HG03095 (cell line): ENCODE results near the gene GAP43.

Experiments
- ATAC-seq: cut with Tn5 transposase; IDR thresholded peaks from one replicate; pipeline ENCODE4 v1.9.1; 2021; ENCODE audit warnings: moderate library complexity; ENCODE audit not compliant: unreplicated experiment

Gene GAP43, protein sequence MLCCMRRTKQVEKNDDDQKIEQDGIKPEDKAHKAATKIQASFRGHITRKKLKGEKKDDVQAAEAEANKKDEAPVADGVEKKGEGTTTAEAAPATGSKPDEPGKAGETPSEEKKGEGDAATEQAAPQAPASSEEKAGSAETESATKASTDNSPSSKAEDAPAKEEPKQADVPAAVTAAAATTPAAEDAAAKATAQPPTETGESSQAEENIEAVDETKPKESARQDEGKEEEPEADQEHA

DNA sequence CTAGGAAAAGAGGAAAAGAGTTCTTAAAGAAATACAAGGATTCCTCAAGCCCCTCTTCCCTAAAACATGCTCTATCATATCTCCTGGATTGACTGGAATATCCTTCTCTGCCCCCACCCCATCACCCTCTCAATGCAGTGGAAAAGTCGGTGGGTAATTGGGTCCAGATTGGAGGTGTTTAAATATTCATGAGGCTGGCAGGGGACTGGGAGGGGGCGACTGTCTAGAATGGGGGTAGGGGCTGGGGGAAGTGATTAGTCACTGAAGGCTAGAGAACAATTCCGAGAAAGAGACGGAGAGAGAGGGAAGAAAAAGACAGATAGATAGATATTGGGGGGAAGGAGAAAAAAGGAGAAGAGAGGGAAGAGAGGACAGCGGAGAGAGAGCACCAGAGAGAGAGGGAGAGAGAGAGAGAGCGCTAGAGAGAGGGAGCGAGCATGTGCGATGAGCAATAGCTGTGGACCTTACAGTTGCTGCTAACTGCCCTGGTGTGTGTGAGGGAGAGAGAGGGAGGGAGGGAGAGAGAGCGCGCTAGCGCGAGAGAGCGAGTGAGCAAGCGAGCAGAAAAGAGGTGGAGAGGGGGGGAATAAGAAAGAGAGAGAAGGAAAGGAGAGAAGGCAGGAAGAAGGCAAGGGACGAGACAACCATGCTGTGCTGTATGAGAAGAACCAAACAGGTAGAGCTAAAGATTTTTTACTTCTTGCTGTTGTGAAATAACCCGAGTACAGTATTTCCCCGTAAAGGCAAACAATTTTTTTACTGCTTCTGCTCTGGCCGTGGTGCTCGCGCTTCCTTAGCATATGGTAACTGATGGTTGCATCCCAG lies at the start of gene GAP43:
TSS of gene GAP43 (plus strand) at position 467 of the 825 bp plus-strand sequence. CDS start at position 647, 180 bp downstream.
- no peak for ATAC-seq

DNA sequence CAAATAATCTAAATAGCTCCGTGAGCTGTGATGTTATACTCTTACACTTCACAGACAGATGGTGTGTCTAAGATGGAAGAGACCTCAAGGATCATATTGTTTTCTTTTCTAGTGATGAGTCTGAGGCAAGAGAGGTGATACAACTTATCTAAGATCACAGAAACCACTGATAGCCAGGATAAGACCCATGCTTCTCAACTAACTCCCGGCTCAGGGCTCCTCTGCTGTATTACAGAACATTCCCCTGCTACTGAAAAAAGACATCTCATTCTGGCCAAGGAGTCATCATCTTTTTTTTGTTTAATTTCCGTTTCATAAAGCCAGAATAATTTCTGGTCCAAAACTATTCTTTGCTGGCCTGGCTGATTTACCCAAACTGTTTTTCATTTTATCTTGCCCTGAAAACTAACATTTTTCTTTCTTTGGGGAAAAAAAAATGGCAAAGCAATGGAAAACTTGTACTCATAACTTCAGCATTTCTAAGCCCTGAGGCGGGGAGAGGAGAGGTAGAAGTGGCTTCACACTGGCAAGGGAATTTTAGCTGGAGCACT lies 46.9 kb upstream of the GAP43 start:
- no peak for ATAC-seq

DNA sequence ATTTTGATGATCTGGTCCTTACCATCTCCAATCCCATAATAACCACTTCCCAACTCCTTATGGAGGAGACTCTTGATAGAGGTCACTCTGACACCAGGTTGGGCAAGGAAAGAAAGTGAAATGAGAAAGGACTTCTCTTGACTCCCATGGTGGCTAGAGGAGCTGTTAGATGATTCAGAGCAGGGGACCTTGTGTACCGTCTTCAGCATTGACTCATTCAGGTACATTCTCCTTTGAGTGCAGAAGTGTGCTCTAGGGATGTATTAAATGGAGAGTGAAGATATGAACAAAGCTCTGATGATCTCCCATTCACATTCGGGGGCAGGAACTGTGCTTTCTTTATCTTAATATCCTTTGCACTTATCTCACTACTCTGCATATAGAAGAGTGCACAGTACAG lies 46.3 kb upstream of the GAP43 start:
- no peak for ATAC-seq

DNA sequence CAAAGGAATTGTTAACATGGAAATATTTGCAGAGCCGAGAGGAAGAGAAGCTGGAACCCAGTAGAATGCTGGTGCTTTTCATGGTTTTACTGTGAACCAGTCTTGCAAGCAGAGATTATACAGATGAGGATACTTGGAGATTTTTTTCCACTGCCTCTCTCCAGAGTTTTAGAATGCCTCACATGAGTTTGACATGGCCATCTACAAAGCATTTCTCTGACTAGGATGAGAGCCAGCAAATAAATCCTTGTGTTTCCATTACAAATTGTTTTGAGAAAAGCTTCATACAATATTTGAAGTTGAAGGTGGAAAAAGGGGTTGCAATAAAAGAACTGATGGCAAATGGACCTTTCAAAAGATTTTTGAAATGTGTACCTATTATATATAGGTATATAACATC lies 45.0 kb upstream of the GAP43 start:
- no peak for ATAC-seq

DNA sequence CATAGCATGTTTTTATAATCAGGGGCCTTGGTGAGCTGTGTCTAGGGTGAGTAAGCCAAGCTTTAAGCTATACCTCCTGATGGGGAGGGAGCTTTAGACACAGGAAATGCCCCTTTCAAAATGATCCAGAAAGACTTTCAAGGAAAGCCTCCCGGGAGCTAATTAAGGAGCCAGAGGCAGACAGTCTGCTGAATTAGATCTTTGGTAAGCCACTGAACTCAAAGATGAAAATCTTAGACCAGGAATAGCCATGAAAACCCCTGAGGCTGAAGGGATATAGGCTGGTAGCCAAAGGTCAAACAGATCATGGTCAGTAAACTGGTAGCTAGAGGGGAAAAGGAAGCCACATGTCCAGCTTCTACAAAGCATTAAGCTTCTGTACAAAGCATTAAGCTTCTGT lies 42.7 kb upstream of the GAP43 start:
- no peak for ATAC-seq

DNA sequence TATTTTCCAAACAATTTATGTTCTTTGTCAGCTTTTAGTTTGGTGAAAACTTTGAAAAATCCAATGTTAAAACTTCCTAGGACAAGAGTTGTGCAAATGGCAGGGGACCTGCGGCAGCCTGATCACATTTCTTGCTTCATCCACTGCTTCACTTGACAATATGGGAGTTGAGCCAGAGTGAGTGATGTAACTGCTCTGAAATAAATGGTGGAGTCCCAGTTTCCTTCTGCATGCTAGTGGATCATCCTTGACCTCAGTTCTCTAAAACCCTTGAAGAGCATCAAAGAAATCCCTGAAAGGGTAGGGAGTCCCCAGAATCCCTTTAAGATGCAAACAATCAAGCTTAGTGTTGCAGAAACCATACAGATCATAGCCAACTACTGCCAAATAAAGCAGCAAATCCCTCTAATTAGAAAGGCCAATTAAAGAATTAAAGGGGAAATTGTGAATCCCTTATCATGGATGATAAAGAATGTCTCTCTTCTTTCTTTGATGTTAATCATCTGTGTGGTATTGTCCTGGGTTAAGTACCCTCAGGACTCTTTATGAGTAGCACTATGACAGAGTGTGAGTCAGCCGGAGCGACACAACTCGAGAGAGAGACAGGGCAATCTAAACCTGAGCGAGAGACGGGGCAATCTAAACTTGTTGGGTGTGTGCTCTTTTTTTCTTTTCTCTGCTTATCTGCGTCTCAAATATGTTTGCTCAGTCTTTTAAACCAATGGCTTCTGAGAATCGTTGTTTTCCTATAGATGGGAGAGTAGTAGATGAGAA lies 41.8 kb upstream of the GAP43 start:
- ATAC-seq: no peak

DNA sequence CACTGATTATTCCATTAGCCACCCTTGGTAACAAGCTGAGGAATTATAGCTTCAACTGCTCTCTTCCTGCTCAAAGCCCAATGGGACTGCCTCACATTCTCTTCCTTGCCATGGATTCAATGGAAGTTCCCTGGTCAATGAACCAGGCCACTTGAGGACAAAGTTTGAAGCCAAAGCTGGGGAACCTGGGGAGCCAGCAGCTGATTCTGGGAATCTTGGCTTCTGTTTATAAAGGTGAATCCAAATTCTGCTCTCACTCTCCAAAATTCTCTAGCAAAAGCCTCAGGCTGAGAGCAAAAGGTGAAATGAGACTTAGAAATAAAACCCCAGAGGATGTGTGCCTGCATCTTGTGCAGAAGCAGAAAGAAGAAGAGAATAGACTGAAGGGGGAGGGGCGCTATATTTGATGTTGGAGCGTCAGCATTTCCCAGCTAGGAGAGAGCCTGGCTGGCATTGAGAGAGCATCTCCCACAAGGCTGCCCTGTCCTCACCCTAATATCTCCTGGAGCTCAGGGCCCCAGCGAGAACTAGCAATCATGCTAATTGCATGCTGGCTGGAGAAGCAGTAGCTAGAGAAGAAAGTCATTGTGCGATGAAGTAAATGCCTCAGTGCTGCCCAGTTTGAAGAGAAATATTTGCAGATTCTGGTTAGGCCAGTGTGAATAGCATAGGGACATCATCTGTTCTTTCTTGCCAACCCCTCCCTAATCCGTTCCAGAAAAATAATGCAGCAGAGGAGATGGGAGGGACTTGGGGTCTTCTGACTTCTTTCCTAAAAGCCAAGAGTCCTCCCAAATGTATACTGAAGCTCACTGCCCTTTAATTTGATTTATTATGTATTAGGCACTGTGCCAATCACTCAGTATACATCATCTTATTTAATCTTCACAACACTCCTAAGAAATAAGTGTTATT lies 34.9 kb upstream of the GAP43 start:
- no peak for ATAC-seq

DNA sequence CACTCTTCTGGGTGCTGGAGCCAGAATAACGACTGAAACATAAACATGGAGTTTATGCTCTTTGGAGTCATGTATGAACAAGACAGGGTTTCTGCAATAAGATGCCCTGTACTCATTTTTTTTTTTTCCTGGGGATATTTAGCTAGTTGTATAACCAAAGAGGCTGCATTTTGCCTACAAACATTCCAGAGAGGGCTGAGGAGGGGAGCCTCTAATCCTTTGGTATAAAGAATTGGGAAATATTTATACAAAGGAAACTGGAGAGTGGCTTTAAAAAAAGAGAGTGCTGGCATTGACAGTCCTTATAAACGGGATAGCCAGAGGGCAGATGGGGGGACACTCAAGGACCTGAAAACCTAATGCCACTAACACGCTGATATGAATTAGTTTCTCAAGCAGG lies 32.4 kb upstream of the GAP43 start:
- ATAC-seq: no peak

DNA sequence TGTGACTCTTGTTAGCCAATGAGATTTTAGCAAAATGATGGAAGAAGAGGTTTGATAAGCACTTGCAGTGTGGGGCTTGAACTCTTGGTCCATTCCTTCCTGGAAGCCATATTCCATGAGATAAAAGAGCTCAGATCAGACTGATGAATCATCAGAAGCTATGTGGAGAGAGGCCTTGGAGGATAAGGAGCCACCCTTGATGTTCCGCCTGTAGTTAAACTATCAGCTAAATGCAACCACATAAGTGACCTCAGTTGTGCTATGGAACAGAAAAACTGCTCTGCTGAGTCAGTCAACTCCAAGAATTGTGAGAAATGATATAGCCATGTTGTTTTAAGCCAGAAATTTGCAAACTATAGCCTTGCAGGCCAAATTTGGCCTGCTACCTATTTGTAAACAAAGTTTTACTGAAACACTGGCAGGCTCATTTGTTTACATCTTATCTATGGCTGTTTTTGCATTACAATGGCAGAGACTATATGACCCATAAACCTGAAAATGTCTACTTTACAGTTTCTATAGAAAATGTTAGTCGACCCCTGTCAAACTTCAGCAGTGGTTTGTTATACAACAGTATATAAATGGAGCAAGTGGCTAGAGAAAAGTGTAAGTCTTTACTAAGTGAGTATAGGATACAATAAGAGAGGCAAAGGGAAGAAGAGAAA lies 27.6 kb upstream of the GAP43 start:
- no peak for ATAC-seq

DNA sequence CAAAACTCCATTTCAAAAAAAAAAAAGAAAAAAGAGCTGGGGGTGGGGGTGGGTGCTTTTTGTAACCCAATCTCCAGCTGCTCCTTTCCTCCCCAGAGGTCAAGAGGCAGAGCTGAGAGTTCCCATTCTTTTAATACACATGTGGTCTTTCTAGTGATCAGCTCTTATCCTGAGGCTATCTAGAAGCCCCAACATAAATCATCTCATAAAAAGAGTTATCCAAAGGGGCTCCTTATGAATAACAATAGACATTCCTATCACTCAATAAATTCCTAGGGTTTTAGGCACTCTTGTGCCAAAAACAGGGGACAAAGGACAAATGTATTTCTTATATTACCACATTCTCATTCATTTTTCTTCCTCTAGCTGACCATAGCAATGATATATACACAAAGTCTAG lies 25.1 kb upstream of the GAP43 start:
- ATAC-seq: no peak

DNA sequence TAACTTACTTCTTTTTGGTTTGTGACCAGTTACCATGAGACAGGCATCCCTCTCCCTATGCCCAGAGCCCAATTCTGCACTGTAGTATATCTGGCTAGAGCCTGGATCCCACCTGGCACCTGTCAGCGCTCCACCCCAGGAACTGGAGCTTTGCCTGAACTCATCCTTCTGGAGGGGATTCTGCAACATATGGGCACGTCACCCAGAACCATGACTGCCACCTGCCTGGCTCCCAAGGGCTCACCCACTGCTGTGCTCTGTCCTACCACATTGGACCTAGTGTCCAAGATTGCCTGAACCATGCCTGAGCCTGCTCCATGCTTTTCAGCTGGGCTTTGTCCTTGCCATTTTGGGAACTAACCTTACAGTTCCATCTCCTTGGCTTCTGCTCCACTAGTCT lies 21.1 kb upstream of the GAP43 start:
- no peak for ATAC-seq

DNA sequence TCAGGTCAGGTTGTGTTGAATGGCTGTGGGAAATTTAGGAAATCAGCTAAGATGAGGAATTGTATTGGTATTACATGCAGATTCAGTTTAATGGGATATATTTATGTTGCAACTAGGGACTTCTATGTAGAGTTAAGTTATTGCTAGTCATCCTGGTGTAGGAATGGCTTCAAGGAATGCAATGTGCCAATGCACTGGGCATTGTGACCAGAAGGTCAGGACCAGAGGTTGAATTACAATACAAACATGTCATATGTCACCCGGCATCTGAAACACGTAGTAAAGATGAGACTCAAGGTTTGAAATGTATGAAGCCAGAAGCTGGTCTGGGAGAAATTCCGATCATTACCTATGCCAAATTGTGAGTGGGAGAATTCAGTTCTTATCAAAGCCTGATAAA lies 11.7 kb upstream of the GAP43 start:
- no peak for ATAC-seq

DNA sequence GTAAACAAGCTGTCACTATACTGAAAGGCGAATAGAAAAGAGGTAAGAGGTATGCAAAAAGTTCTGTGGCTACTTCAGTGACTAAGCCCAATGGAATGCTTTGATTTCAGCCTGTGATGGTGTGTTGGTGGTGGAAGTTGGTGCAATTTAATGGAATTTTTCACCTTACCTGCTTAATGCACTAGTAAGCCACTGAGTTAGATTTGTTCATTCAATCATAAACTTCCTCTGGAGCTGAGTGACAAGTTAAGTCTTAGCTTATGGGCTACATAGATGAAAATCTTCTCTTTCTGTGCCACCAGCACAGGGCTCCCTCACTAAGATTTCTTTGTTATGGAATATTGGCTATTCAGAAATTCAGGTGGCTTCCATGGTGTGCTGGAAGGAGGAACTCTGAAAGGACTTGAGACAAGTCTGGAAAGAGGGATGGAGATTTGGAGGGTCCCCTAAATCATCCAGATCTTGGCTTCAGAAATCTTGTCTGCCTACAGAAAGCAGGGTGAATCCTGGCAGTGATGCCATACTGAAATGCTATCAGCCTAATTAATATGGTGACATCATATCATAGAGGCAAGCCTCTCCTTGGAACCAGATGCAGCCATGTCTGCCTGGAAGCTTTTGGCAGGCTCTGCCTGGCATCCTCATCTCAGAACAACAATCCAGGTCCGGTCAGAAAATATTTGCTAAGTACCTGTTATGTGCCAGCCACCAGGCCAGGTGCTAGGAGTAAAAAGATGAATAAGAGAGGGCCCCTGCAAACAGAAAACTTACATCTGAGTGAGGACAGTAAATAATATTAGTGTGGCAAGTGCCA lies 8.1 kb upstream of the GAP43 start:
- no peak for ATAC-seq

DNA sequence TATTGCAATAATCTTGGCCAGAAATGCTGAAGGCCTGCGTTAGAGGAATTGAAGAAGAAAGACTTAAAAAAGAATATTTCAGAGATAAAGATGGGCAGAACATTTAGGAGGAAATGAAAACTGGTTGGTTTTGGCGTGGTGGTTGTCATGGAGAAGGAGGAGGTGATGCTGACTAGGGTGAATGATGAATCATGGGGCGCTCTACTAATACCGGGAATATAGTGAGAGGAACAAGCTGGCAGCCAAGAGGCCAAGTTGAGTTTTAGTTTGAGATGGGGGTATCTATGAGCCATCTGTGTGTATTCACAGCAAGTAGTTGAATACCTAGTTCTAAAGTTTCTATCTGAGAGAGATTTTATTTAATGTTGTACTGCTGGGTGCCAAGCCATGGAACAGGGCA lies 6.8 kb upstream of the GAP43 start:
- no peak for ATAC-seq

DNA sequence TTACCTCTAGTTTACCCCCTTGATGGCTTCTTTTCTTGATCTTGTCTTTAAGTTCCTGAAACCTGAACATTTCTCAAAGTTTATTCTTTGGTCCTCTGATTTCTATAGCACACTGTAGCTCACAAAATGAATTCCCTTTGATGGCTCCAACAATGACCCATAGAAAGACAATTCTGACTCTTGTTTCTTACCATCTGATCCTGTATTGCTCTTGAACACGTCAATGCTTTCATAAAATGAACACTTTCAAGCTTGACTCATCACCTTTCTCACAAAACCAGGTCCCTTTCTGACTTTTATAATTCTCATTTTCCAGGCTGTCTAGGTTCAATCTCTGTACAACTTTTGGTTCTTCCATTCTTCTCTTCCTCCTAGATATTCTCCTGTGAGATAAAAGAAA lies 5.7 kb upstream of the GAP43 start:
- no peak for ATAC-seq

DNA sequence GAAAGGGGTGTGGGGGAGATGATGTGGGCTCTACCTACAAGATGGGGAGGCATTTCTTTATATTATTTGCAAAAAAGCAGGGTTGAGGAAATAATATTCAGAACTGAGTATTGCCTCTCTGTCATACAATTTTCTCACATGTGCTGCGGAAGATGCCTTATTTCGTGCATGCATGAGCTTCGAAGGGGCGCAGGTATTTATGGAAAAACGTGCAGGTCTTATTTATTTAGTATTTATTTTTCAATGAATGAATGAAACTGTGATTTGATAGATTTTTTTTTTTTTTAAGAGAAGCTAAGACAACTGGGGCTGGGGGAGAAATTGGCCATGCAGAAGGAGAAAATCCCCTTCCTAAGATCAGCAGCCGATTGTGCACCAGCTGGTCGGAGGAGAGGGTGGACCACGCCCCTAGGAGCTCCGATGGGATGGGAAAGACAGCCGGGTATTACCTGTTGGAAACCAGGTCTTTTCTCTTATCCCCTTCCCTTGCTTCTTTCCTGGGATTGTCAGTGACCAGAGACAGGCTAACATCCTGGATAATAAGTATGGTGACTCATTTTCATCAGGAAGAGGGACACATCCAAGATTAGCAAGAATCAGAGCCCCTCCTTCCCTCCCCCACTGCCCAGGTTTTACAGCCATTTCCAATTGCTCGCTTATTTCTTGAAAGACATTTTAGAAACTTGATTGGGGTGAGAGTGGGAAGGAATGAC lies 875 bp downstream of the GAP43 start:
- no peak for ATAC-seq

DNA sequence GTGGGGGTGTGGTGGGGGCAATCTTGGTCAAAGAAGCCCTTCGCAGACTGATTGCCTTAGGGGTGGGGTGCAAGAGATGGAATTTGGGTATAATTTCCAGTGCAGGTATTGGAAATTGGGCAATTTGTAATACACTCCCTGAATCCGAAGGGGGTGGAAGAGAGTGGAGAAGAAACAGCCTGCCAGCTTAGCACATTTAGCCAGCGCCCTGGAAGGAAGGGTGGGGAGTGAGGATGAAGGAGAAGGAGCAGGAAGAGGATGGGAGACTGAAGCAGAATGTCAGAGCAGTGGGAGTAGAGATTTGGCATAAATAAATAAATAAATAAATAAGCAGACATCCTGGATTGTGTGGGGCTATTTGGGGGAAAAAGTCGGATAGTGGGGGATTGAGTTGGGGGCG lies 1.6 kb downstream of the GAP43 start:
- ATAC-seq: no peak

DNA sequence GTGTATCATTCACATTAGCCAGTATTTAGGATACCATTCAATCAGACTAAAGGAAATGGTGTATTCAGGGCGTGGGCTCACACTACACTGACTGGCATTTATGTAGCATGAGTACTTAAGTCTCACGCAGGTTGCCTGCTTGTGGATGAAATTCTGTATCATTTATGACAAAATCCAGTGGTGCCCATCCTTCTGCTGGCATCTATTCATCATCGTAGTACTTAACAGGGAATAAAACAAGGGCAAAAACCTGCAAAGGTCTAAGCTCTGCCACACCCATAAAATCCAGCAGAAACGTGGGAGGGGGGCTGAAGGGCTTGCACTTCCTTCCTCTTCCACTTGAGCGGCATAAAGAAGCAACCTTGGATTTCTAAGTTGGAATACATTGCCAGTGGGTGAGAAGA lies 2.7 kb downstream of the GAP43 start:
- ATAC-seq: no peak

DNA sequence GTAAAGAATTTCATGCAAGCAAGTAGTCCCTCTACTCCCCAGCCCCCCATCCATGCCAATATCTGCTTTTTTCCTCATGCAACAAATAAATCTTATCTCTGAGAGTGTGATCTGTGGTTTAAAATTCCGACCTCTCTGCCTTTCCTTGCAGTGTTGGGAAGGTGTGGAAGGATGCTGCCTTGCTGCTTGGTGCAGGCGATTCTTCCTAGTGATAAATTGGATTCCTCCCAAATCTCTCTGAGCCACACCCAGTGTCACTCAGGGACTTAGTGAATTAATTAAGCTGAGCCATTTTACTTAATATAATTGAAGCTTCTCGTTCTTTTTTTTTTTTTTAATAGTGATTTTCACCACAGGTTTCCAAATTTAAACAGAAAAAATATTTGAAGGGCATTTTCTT lies 3.4 kb downstream of the GAP43 start:
- ATAC-seq: no peak
